Ovary (tissue), 3 donors: ENCODE measurements around the gene ZFHX2.

Experiments used
- CTCF ChIP-seq, 3 donors: fragments of 450-650 bp in 2 of 3; fragments of 200-600 bp in 1 of 3; IDR thresholded peaks; one replicate each; pipeline versions ENCODE4 v1.5.1 to v1.8.0; 2016 to 2022; ENCODE audit warnings: antibody characterized with exemption in 3 of 3, mild to moderate bottlenecking in 1 of 3
- POLR2A ChIP-seq: fragments of 450-650 bp; IDR thresholded peaks from one replicate; pipeline ENCODE4 v1.6.1; 2017; ENCODE audit warnings: antibody characterized with exemption, mild to moderate bottlenecking, moderate library complexity
- donor health status: DM: no; HTN: no; CAD: no.

GRCh38 chr14:23564876-23565275 lies 13.3 kb upstream of the ZFHX2 start:
- TF ChIP-seq CTCF (IDR thresholded peaks at IDR 0.05) (no peak), POLR2A (no peak)
